H9 (cell line): ENCODE data around the gene DOCK9. TPM values are rescaled to one million over a fixed set of nuclear protein-coding genes. Genes with fewer than 3 reads are reported as not detected.

Experiments
- DNase-seq: peaks from one replicate; pipeline ENCODE4 v3.0.0-alpha.2; 2017
- H2AFZ ChIP-seq: one replicate; pipeline ENCODE4 v1.6.1; 2013; ENCODE audit warnings: mild to moderate bottlenecking, low read length, control low read depth, moderate library complexity
- H2AK5ac ChIP-seq: 2 replicates; pipeline ENCODE4 v1.6.1; 2013; ENCODE audit warnings: low read length, control low read depth, mixed read lengths; ENCODE audit not compliant: insufficient read length
- H2BK120ac ChIP-seq: one replicate; pipeline ENCODE4 v1.6.1; 2013; ENCODE audit warnings: low read depth, mild to moderate bottlenecking, low read length, control low read depth, inconsistent platforms; ENCODE audit not compliant: poor library complexity, severe bottlenecking
- H2BK12ac ChIP-seq: 2 replicates; pipeline ENCODE4 v1.6.1; 2013; ENCODE audit warnings: low read length, control low read depth, mixed read lengths, low read depth; ENCODE audit not compliant: insufficient read length
- H2BK15ac ChIP-seq: 2 replicates; pipeline ENCODE4 v1.6.1; 2013; ENCODE audit warnings: low read depth, low read length, control low read depth
- H2BK20ac ChIP-seq: one replicate; pipeline ENCODE4 v1.6.1; 2013; ENCODE audit warnings: low read depth, mild to moderate bottlenecking, low read length, control low read depth, inconsistent platforms; ENCODE audit not compliant: poor library complexity, severe bottlenecking
- H2BK5ac ChIP-seq: 2 replicates; pipeline ENCODE4 v1.6.1; 2013; ENCODE audit warnings: low read length, control low read depth, mixed read lengths; ENCODE audit not compliant: insufficient read length
- H3K14ac ChIP-seq: 2 replicates; pipeline ENCODE4 v1.6.1; 2013; ENCODE audit warnings: low read length, control low read depth; ENCODE audit not compliant: insufficient read depth
- H3K18ac ChIP-seq: 2 replicates; pipeline ENCODE4 v1.6.1; 2013; ENCODE audit warnings: low read depth, mild to moderate bottlenecking, mixed read lengths, low read length, control low read depth; ENCODE audit not compliant: insufficient read length
- H3K23ac ChIP-seq: 2 replicates; pipeline ENCODE4 v1.6.1; 2013; ENCODE audit warnings: low read length, control low read depth, mixed read lengths, low read depth; ENCODE audit not compliant: insufficient read length
- H3K23me2 ChIP-seq: 2 replicates; pipeline ENCODE4 v1.6.1; 2013; ENCODE audit warnings: low read depth, mild to moderate bottlenecking, mixed read lengths, low read length, control low read depth; ENCODE audit not compliant: insufficient read length, poor library complexity, severe bottlenecking
- H3K27ac ChIP-seq: 2 replicates; pipeline ENCODE4 v1.5.1; 2013; ENCODE audit warnings: low read length, control low read depth, mixed read lengths, low read depth; ENCODE audit not compliant: insufficient read length
- H3K27me3 ChIP-seq: 2 replicates; pipeline ENCODE4 v1.6.1; 2013; ENCODE audit warnings: low read length, control low read depth, inconsistent platforms; ENCODE audit not compliant: insufficient read depth
- H3K4ac ChIP-seq: 2 replicates; pipeline ENCODE4 v1.6.1; 2013; ENCODE audit warnings: low read depth, mild to moderate bottlenecking, control low read depth, inconsistent platforms, low read length, moderate library complexity
- H3K4me1 ChIP-seq: 2 replicates; pipeline ENCODE4 v1.6.1; 2013; ENCODE audit warnings: low read length, control low read depth, inconsistent platforms; ENCODE audit not compliant: insufficient read depth
- H3K4me2 ChIP-seq: 2 replicates; pipeline ENCODE4 v1.6.1; 2013; ENCODE audit warnings: low read length, control low read depth, mixed read lengths; ENCODE audit not compliant: insufficient read length, insufficient read depth
- H3K56ac ChIP-seq: 2 replicates; pipeline ENCODE4 v1.6.1; 2013; ENCODE audit warnings: low read depth, mild to moderate bottlenecking, mixed read lengths, low read length, control low read depth; ENCODE audit not compliant: insufficient read length
- H3K79me1 ChIP-seq: 2 replicates; pipeline ENCODE4 v1.6.1; 2013; ENCODE audit warnings: low read depth, mild to moderate bottlenecking, moderate library complexity, low read length, control low read depth, inconsistent platforms; ENCODE audit not compliant: insufficient read depth, poor library complexity, severe bottlenecking
- H3K79me2 ChIP-seq: 2 replicates; pipeline ENCODE4 v1.6.1; 2013; ENCODE audit warnings: low read length, control low read depth, inconsistent platforms; ENCODE audit not compliant: insufficient read depth
- H3K9ac ChIP-seq: 2 replicates; pipeline ENCODE4 v1.6.1; 2013; ENCODE audit warnings: low read length, control low read depth, mixed read lengths; ENCODE audit not compliant: insufficient read length; ENCODE audit errors: extremely low read depth
- H3K9me3 ChIP-seq: one replicate; pipeline ENCODE4 v1.6.1; 2013; ENCODE audit warnings: low read depth, low read length, inconsistent platforms; ENCODE audit not compliant: control insufficient read depth
- H3T11ph ChIP-seq: one replicate; pipeline ENCODE4 v1.6.1; 2013; ENCODE audit warnings: mild to moderate bottlenecking, low read length, control low read depth, inconsistent platforms
- H4K20me1 ChIP-seq: one replicate; pipeline ENCODE4 v1.6.1; 2013; ENCODE audit not compliant: control insufficient read depth, insufficient read length, insufficient read depth
- H4K5ac ChIP-seq: 2 replicates; pipeline ENCODE4 v1.6.1; 2013; ENCODE audit warnings: low read depth, mild to moderate bottlenecking, mixed read lengths, low read length, control low read depth; ENCODE audit not compliant: insufficient read length
- H4K8ac ChIP-seq: replicated peaks from 2 replicates; pipeline ENCODE4 v1.6.1; 2013; ENCODE audit warnings: low read length, control low read depth, mixed read lengths, low read depth; ENCODE audit not compliant: insufficient read length
- H4K91ac ChIP-seq: 2 replicates; pipeline ENCODE4 v1.6.1; 2013; ENCODE audit warnings: low read depth, mild to moderate bottlenecking, moderate library complexity, mixed read lengths, low read length, control low read depth; ENCODE audit not compliant: insufficient read length
- H3K27ac Mint-ChIP-seq, 3 experiments: 2 replicates in 2 of 3; 3 replicates in 1 of 3; pipeline ENCODE4 v1.8.0; 2020 to 2021; ENCODE audit warnings: mixed read lengths in 3 of 3, mild to moderate bottlenecking in 1 of 3, moderate library complexity in 1 of 3
- H3K27me3 Mint-ChIP-seq: 2 replicates; pipeline ENCODE4 v1.8.0; 2021; ENCODE audit warnings: low read depth, mild to moderate bottlenecking, moderate library complexity, mixed read lengths
- H3K36me3 Mint-ChIP-seq, 3 experiments: 2 replicates in 2 of 3; 3 replicates in 1 of 3; pipeline ENCODE4 v1.8.0; 2020 to 2021; ENCODE audit warnings: low read depth in 3 of 3, mixed read lengths in 3 of 3; ENCODE audit not compliant: insufficient read depth in 1 of 3
- H3K4me1 Mint-ChIP-seq, 2 experiments: 2 replicates each; pipeline ENCODE4 v1.8.0; 2020; ENCODE audit warnings: mixed read lengths in 2 of 2
- H3K4me3 Mint-ChIP-seq, 2 experiments: 2 replicates in 1 of 2; 3 replicates in 1 of 2; pipeline ENCODE4 v1.8.0; 2020 to 2021; ENCODE audit warnings: mild to moderate bottlenecking in 2 of 2, mixed read lengths in 2 of 2, moderate library complexity in 1 of 2
- H3K9me3 Mint-ChIP-seq, 2 experiments: 2 replicates in 1 of 2; 3 replicates in 1 of 2; pipeline ENCODE4 v1.8.0; 2020; ENCODE audit warnings: mild to moderate bottlenecking in 2 of 2, mixed read lengths in 2 of 2, moderate library complexity in 1 of 2
- whole genome bisulfite sequencing: extraction: QIAGEN DNeasy Blood & Tissue Kit; methylation state at CpG from one replicate; pipeline ENCODE4 v1.1.7; 2013; ENCODE audit warnings: missing lambda C conversion rate, low lambda C conversion rate, mixed read lengths; ENCODE audit not compliant: insufficient read length; ENCODE audit errors: extremely low coverage; 5-methylcytosine and 5-hydroxymethylcytosine counted together
- total RNA-seq: library from RNA; stranded (reverse); gene quantifications from 2 replicates; pipeline ENCODE4 v1.2.1, GENCODE V29; 2021
- TF ChIP-seq, protein P1 (sequence below): fragments of 200-600 bp; sonication (generic); conservative IDR thresholded peaks from 3 replicates; pipeline ENCODE4 v1.8.0; 2021; ENCODE audit warnings: antibody characterized with exemption, mild to moderate bottlenecking

The DOCK9 gene
- total RNA-seq, 1 experiment from 2014 or later: 23.0 TPM

DNA sequence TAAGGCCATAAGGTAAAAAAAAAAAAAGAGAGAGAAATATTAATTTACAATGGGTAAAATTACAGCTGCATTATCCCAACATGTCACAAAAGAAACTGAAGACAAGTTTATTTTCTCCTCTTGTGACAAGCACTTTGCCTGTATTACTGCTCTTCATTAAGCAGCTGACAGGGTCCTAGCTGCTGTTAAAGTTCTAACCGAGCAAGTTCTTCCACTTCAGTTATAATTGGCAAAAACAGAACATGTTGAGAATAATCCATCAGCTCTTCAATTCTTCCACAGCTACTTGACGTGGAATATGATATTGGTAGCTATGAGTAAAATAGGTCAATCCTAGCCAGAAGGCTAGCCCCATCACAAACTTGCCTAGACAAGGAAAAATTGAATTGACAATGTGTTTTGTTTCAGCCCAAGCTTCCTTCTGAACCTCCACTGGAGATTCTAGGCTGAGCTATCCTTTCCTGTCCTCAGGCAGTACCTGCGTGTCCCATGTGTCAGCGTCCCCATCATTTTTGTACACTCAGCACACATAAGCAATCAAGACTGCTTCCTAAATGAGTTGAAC, 32.2 kb upstream of the DOCK9 start:
- H4K20me1 ChIP-seq: no peaks in the 10 kb centered on the region
- no peaks in the 10 kb centered on the region for H3K4me1 ChIP-seq
- DNase-seq: no peak
- no peak overlapping the region for H4K8ac ChIP-seq
- H3K9me3 ChIP-seq: no peaks in the 10 kb centered on the region
- no peak overlapping the region for H3T11ph ChIP-seq
- H2AFZ ChIP-seq: no peak overlapping the region
- H2BK5ac ChIP-seq: no peak overlapping the region
- H3K79me2 ChIP-seq: no peaks in the 10 kb centered on the region
- no peak overlapping the region for H2BK120ac ChIP-seq
- Mint-ChIP-seq H3K36me3 (no peaks in the 10 kb centered on the region), H3K27ac (no peak overlapping the region), H3K4me3 (no peak overlapping the region), H3K9me3 (no peaks in the 10 kb centered on the region), H3K27me3 (no peaks in the 10 kb centered on the region; the same call in none of the 2 replicates), H3K4me1 (no peaks in the 10 kb centered on the region; a peak in 1 of 4 replicates)
- H4K91ac ChIP-seq: no peak overlapping the region
- H3K14ac ChIP-seq: no peak overlapping the region
- no peaks in the 10 kb centered on the region for H3K27me3 ChIP-seq
- no peak overlapping the region for H2BK15ac ChIP-seq
- no peak overlapping the region for H3K4ac ChIP-seq
- no peak overlapping the region for H4K5ac ChIP-seq
- H3K79me1 ChIP-seq: no peaks in the 10 kb centered on the region
- H3K23me2 ChIP-seq: no peaks in the 10 kb centered on the region
- H3K27ac ChIP-seq: no peak overlapping the region
- no peak overlapping the region for H2BK12ac ChIP-seq
- no peak overlapping the region for H3K56ac ChIP-seq
- H3K23ac ChIP-seq: no peak overlapping the region
- H2AK5ac ChIP-seq: no peak overlapping the region
- no peak overlapping the region for H3K9ac ChIP-seq
- WGBS: no CpG with 5 or more reads among the region's 4 CpGs
- H3K4me2 ChIP-seq: no peak overlapping the region
- H2BK20ac ChIP-seq: no peak overlapping the region
- TF ChIP-seq, protein P1, sequence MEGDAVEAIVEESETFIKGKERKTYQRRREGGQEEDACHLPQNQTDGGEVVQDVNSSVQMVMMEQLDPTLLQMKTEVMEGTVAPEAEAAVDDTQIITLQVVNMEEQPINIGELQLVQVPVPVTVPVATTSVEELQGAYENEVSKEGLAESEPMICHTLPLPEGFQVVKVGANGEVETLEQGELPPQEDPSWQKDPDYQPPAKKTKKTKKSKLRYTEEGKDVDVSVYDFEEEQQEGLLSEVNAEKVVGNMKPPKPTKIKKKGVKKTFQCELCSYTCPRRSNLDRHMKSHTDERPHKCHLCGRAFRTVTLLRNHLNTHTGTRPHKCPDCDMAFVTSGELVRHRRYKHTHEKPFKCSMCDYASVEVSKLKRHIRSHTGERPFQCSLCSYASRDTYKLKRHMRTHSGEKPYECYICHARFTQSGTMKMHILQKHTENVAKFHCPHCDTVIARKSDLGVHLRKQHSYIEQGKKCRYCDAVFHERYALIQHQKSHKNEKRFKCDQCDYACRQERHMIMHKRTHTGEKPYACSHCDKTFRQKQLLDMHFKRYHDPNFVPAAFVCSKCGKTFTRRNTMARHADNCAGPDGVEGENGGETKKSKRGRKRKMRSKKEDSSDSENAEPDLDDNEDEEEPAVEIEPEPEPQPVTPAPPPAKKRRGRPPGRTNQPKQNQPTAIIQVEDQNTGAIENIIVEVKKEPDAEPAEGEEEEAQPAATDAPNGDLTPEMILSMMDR: no peak
- no peak overlapping the region for H3K18ac ChIP-seq
